NK-92 (cell line): ENCODE data around the gene FAM229B.
"Not testable (repeated sequence)": the region's sequence is repeated elsewhere in the genome, so short reads cannot be mapped to it uniquely, and the experiment has no call there.

Experiments
- DNase-seq: peaks from one replicate; lab custom pipeline; 2025; ENCODE audit not compliant: unreplicated experiment; lab: John Stamatoyannopoulos, UW

FAM229B gene

DNA sequence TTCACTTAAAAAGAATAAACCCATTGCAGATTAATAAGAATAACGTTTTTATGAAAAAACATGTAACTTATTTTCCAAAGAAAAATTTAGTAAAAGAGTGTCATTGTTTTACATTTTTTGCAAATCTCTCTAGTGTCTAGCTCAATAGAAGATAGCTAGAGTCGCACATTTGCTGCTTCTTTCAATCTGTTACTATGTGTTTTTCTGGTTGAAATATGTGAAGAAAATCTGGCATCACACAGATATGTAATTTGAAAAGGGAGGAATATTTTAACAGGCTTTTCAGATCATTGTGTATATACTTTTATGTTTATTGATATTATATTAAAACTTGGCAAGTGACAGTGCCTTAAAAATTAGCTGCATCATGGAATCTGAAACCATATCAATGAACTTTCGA is 24.4 kb upstream of the FAM229B start:
- DNase-seq = no peak

GRCh38 chr6:112065426-112065986 is 21.9 kb upstream of the FAM229B start:
- no peak for DNase-seq

DNA sequence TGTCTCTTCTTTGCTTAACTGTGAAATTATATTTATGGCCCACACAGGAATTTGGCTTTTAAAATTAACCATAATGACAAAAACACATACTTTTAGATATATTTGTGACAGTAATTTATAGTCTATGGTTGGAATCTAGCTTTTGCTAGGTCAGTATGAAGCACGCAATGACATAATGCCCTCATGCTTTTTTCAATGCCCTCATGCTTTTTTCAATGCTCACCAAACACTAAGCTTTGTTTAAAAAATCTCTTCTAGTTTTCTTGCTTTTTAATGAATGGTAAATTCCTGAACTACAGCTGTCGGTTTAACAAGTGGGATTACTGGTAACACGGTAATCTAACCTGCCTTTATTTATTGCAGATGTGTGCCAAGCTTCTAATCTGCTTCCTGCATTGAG is 20.8 kb upstream of the FAM229B start:
- no peak for DNase-seq

GRCh38 chr6:112081569-112081968 is 5.8 kb upstream of the FAM229B start:
- DNase-seq = no peak

- DNase-seq = no peak
These were observed 1.9 kb upstream of the FAM229B start for GRCh38 chr6:112085286-112086065.

DNA sequence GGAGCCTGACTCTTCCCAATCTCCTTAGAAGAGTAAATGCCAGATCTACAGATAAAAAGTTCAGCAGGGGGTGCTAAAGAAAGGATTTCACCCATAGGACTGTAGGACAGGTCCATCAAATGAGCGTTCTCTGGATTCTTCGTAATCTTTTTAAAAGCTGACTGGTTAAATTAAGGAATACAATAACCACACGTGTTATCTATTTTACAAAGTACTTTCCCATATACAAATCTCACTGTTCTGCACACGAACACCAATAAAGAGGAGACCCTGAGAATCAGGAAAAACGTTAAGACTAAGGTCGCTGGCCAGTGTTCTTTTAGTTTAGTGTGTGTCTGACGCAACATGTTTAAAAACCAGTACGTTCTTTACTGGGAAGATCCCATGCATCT is 651 bp upstream of the FAM229B start:
- DNase-seq = no peak

DNA sequence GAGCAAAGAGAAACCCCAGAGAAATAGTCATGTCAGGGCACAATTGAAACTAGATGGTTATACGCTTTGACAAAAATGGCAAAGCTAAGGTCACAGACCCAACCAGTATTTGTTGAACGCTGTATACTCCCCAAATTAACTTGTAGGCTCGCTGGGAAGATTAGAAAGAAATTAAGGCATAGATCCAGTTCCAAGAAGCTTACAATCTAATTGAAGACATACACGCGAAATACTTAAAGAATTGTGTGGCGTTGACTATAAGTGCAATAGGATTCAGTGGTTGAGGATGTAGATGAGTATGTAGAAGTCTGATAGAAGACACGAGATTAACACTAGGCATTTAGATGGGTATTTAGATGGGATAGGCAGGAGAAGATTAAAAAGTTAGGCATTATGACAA is 525 bp downstream of the FAM229B start:
- no peak for DNase-seq

DNA sequence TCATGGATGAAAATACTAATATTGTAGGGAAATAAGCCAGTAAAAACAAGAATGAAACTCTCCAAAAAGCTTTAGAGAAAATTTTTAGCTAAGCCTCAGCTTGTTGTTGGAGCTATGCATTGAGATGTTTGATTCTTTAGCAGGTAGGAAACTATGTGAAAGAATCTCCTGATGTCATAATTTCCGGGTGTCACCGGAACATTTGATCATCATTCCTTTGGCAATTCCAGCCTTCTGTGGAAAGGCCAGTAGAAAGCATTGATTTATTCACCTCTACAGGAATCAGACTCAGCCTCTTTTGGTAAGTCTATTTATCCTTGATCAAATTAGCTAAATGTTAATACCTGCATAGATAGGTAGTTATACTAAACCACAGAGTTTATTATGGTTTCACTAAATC is 9.5 kb downstream of the FAM229B start:
- no peak for DNase-seq

GRCh38 chr6:112100561-112100960 is 13.2 kb downstream of the FAM229B start:
- no peak for DNase-seq

DNA sequence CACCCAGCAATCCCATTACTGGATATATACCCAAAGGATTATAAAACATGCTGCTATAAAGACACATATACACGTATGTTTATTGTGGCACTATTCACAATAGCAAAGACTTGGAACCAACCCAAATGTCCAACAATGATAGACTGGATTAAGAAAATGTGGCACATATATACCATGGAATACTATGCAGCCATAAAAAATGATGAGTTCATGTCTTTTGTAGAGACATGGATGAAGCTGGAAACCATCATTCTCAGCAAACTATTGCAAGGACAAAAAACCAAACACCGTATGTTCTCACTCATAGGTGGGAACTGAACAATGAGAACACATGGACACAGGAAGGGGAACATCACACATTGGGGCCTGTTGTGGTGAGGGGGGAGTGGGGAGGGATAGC is 18.6 kb downstream of the FAM229B start:
- not testable (repeated sequence) for DNase-seq

DNA sequence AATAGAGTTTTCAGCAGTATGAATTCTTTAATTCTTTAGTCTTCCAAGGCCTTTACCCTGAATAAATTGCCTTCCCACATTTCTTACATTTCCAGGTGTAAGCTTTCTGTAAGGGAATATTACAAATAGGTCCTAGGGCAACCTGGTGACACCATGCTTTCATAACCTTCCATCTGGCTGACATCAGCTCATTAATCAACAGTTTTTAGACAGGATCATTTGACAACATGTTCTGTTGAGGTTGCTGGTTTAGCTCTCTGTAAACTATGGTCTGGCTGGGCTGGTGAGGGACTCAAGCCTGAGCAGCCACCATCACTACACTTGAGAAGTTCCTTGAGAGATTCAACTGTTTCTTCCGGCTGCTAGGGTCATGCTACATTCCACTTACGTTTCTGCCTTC is 19.2 kb downstream of the FAM229B start:
- DNase-seq = no peak

- no peak for DNase-seq
These were observed 21.9 kb downstream of the FAM229B start for GRCh38 chr6:112109262-112109661.

DNA sequence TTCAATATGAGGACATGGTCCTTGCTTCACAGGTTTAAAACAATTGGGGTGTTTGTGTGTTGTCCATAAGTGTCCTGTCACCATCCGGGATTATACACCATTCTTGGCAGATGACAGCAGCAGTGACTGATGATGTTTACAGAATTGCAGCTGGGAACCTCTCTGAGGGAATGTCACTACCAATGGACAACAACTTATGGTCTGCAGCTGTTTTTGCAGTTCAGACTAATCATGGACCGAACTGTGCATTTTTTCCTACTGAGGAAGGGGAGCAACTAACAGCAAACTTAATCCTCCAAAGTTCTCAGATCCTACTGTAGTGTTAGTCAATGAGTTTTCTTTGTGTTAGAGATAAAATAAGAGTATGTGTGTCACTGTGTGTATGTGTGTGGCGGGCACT is 26.0 kb downstream of the FAM229B start:
- no peak for DNase-seq

GRCh38 chr6:112113918-112114317 is 26.5 kb downstream of the FAM229B start:
- no peak for DNase-seq

DNA sequence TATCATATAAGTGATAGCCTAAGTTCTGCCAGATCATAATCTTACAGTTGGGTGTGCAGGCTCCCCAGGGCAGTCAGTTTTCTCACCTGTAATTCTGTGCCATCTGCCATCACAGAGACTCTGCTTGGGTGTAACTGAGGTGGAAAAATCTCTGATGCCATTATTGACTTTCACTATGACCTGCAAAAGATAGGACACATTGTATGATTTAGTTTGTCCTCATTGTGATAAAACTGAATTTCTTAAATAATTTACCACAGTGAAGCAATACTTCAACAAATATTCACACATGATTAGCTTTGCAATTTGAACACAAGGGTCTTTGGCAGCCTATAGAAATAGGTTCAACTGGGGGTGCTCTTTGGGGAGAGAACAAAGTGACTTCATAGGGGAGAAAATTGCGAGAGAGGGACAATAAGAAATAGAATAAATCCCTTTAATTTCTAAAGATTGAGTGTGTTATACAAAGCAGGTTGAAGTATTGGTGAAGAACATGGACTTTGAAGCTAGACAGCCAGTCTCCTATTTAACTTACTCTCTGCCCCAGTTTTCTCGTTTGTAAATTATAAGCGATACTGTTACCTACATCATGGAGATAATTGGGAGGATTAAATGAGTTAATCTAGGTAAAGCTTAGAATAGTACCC is 27.3 kb downstream of the FAM229B start:
- DNase-seq = no peak

DNA sequence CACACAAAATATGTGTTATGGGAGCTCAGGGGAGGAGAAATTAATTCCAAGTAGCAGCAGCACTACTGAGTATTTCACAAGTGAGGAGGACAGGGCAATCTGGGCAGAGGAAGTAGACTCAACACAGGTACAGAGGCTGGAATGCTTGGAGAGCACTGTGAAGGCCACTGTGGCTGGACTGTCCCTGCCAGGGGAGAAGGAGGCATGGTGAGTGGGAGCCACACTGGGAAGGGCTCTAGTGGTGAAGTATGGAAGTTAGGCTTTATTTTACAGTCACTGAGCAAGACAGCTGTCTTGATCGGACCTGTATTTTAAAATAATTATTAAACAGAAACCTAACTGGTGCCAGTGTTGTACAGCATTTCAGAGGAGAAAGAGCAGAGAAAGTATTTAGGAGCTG is 28.8 kb downstream of the FAM229B start:
- no peak for DNase-seq

GRCh38 chr6:112117554-112117953 is 30.2 kb downstream of the FAM229B start:
- no peak for DNase-seq

DNA sequence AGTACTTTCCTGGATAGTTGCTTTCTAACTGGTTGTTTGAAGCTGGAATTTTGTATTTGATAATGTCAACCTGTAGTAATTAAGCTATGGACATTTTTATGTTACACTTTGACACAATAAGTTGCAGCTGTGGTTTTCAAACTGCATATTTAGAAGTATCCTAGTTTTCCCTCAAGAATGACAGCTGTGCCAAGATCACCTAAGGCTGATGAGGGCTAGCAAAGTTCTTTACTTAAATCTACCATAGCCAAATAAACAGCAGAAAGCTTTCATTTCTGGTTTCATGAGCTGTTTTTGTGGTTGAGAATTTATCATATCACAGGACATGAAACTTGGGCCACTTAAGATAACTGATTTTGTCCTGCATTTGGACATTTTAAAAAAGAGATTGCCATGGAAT is 30.6 kb downstream of the FAM229B start:
- no peak for DNase-seq

DNA sequence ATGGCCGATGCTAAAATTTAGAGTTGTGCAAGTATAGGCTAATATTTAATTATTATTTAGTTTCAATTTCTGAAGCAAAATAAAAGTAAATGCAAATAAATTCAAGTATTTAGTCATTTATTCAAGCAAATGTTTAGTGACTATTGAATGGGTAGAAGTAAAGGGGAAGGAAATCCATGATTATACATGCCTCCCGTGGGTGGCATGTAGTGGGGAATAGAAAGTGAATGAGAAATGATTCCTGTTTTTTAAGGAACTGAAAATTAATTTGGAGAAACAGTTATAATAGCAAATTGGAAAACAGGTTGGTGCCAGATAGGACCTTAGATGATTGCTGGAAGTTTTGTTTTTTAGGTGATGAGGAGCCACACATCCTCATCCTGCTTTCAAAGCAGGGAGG is 35.4 kb downstream of the FAM229B start:
- no peak for DNase-seq

DNA sequence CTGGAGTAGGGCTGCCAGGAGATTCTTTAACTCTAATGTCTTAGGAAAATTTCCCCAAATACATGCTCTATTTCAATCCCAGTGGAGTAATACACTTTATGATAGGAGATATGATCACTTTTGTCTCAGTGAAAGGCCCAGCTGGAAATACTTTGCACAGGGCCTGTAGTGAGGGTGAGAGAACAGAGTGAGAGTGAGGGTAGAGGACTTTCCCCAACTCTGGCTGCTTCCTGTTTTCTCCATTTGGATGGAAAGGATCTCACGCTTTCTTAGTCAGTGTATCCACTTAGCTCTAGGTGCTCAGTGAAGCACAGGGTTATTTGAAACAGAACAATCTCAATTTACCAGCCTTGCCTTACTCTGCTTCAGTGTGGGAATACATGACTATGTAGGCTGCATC is 36.6 kb downstream of the FAM229B start:
- no peak for DNase-seq

- no peak for DNase-seq
These were observed 40.8 kb downstream of the FAM229B start for GRCh38 chr6:112128208-112128607.

DNA sequence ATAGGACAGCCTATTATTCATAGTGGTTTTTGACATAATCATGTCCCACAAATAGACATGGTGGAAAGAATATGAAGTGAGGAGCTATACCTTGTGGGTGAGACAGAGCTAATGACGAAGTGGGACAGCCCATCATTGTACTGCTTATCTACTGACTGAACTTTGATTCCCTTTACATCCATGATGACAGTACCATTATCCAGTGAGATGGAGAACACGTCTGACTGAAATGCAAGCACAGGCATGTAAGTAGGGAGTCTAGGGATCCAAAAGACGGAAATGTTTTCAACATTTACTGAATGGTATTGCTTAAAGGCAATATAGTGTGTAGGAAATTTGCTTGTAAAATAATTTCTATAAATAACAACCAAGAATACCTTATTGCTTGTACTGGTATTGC is 43.5 kb downstream of the FAM229B start:
- DNase-seq = no peak

GRCh38 chr6:112139052-112139451 is 51.7 kb downstream of the FAM229B start:
- no peak for DNase-seq
